ENCODE results near the gene TRPV2.
"Not testable (repeated sequence)": the region's sequence is repeated elsewhere in the genome, so short reads cannot be mapped to it uniquely, and the experiment has no call there.

DNA sequence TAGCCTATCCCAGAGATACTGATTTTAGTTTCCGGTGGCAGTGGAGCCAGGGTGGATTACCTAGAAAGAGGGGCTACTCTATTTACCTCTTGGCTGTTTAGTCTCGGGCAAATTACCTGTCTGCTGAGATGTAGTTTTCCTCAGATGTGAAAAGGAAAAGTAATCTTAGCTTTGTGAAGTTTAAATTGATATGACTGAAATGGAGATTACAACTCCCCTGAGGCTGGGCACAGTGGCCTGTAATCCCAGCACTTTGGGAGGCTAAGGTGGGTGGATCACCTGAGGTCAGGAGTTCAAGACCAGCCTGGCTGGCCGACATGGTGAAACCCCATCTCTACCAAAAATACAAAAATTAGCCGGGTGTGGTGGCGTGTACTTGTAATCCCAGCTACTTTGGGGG, 25.0 kb downstream of the TRPV2 start:
- TF ChIP-seq, protein P1, sequence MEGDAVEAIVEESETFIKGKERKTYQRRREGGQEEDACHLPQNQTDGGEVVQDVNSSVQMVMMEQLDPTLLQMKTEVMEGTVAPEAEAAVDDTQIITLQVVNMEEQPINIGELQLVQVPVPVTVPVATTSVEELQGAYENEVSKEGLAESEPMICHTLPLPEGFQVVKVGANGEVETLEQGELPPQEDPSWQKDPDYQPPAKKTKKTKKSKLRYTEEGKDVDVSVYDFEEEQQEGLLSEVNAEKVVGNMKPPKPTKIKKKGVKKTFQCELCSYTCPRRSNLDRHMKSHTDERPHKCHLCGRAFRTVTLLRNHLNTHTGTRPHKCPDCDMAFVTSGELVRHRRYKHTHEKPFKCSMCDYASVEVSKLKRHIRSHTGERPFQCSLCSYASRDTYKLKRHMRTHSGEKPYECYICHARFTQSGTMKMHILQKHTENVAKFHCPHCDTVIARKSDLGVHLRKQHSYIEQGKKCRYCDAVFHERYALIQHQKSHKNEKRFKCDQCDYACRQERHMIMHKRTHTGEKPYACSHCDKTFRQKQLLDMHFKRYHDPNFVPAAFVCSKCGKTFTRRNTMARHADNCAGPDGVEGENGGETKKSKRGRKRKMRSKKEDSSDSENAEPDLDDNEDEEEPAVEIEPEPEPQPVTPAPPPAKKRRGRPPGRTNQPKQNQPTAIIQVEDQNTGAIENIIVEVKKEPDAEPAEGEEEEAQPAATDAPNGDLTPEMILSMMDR (IDR thresholded peaks at IDR 0.05; ENCODE audit: low read depth, low read length) = not testable (repeated sequence)
- TF ChIP-seq POLR2A (IDR thresholded peaks at IDR 0.05; ENCODE audit: extremely low read depth, insufficient read length); MYC (IDR thresholded peaks at IDR 0.05; ENCODE audit: low read depth, low read length): not testable (repeated sequence)

Measured in NB4 (cell line).